ENCODE measurements around the gene TMEM97.
A peak's percentile ranks its signal among the peaks of the same experiment; 100 is the strongest.

TMEM97 gene

GRCh38 chr17:28365487-28365886 lies 46.5 kb downstream of the TMEM97 start:
- no peak for DNase-seq (ENCODE audit: low read depth)

DNA sequence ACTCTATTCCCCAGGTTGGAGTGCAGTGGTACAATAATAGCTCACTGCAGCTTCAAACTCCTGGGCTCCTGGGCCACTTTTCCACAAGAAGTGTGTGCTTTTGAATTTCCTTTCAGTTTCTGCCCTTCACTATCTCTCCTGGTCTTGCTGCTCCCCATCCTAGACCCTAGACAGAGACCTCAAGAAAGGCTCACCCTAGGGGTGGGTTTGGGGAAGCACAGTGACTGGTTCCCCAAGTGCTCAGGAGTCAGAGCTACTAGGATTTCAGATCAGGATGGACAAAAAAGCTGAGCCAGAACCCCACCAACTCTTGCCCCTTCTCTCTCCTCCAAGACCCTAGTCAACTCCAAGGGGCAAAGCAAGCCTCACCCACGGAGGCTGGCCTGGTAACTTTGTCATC lies 47.6 kb downstream of the TMEM97 start:
- no peak for DNase-seq (ENCODE audit: low read depth)

DNA sequence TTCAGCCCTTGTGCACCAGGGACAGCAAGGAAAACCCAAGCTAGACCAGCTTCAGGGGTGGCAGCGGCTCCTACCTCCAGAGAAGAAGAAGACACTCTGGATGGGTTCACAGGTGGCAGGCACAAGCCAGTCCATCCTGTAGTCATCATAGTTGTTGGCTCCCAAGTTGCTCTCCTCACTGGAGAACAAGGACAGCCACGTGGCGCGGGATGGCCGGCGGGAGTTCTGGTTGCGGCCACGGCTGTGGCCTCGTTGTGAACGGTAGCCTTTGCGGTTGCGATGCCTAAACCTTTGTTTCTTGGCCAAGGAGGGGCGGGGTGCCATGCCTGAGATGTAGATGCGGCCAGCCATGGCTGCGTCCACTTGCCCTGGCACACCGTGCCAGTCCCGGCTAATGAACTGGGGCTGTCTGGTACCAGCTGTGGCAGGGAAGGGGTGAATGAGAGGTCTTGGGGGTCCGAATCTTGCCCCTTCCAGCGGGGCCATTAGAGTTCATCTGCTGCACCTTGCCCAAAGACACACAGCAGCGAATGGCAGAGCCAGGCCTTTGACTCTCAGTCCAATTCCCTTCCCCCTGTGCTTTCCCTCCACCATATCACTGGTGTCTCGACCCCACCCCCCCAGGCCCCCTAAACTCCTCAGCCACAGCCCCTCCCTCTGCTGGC lies 48.8 kb downstream of the TMEM97 start:
- DNase-seq (ENCODE audit: low read depth) = no peak

DNA sequence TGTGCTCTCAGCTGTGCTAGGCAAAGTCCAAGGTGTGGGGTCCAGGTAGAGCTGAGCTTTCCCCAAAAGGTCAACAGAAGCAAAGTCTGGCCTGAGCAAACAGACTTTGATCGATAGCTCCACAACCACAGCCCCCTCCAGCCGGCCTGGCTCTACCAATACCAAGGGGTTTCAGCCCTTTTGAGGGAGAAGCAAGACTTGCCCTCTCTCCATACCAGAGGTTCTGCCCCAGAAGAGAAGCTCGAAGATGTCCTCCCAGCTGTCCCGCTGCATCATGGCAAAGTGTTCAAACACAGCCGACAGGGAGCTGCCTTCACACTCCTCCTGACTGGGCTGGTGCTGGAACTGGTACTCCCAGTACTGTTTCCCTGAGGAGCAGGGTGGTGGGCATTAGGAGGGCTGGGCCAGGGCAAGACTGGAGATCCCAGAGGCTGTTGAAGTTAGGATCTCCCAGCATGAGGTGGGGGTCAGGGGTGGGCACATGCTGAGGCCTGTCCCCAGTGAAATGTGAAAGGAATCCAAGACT lies 49.4 kb downstream of the TMEM97 start:
- no peak for DNase-seq (ENCODE audit: low read depth)

DNA sequence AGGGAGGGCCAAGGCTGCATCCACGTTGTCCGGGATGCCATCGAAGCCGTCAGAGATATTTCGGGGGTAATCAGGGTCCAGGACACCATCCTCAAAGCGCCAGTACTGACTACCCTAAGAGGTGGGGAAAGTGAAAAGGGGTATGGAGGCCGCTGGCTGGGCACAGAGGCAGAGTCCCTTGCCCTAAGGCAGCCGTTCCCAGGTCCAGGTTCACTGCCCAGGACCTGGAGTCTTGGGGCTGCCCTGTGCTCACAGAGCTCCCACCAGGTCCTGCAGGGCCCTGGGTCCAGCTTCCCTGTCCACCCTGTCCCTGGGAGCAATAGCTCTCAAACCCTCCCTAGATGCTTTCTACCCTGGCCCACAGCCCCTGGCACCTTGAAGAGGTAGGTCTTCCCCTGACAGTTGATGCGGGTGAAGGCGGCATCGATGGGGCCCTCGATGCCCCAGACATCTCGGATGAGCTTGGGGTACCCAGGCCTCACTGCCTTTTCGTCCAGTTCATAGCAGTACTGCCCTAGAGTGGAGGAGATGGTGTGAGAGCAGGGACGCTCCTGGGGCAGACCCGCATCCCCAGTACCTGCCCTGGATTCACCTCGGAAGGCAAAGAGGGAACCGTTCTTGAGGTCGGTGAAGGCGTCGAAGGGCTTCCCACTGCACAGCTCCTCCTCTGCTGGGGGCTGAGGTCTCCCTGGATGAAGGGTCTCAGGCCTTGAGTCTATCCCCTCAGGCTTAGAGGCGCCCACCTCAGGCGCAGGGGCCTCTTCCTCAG lies 50.1 kb downstream of the TMEM97 start:
- DNase-seq (ENCODE audit: low read depth) = no peak

- DNase-seq (ENCODE audit: low read depth) = no peak
Measured at GRCh38 chr17:28369684-28370034, 50.7 kb downstream of the TMEM97 start.

GRCh38 chr17:28370035-28370743 lies 51.2 kb downstream of the TMEM97 start, which contains the start of gene VTN:
Gene VTN (minus strand): TSS chr17:28370307. CDS start chr17:28370203, 104 bp downstream.
- no peak for DNase-seq (ENCODE audit: low read depth)

GRCh38 chr17:28370744-28371103 lies 51.7 kb downstream of the TMEM97 start:
- no peak for DNase-seq (ENCODE audit: low read depth)

DNA sequence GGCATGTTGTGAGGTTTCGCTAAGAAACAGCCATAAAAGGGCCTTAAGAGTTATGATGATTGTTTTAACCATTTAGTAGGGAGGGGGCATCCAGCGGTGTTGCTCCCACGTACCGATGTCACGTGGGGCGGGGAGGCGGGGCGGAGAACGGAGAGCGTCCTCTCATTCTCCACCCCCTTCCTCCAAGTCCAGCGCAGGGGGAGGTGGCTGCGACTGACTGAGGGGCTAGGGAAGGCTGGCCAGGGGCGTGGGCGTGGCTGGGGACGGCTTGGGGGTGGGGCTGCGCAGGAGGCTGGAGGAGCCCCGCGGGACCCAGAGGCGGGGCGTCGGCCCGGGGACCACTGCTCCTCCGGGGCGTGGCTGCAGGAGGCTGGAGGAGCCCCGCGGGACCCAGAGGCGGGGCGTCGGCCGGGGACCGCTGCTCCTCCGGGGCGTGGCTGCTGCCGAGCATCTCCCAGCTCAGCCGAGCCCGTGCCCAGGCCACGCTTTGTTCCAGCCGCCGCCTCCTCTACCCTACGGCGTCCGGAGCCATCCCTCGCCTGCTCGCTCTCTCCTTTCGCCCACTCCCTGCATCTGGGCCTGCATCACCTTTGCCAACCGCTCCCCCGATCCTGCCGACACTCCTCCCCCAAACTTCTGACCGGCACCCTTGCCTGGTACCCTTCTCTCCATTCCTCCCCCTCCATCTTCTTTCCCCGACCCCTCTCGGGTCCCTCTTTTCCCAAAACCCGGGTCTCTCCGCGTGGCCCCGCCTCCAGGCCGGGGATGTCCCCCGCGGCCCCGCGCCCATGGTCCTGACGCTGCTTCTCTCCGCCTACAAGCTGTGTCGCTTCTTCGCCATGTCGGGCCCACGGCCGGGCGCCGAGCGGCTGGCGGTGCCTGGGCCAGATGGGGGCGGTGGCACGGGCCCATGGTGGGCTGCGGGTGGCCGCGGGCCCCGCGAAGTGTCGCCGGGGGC lies 52.5 kb downstream of the TMEM97 start, which contains the start of gene SARM1:
Gene SARM1 (plus strand): TSS at position 450 of the 958 bp plus-strand sequence. CDS start 339 bp downstream, at position 789.
- DNase-seq (ENCODE audit: low read depth) = peak; percentile 58

DNA sequence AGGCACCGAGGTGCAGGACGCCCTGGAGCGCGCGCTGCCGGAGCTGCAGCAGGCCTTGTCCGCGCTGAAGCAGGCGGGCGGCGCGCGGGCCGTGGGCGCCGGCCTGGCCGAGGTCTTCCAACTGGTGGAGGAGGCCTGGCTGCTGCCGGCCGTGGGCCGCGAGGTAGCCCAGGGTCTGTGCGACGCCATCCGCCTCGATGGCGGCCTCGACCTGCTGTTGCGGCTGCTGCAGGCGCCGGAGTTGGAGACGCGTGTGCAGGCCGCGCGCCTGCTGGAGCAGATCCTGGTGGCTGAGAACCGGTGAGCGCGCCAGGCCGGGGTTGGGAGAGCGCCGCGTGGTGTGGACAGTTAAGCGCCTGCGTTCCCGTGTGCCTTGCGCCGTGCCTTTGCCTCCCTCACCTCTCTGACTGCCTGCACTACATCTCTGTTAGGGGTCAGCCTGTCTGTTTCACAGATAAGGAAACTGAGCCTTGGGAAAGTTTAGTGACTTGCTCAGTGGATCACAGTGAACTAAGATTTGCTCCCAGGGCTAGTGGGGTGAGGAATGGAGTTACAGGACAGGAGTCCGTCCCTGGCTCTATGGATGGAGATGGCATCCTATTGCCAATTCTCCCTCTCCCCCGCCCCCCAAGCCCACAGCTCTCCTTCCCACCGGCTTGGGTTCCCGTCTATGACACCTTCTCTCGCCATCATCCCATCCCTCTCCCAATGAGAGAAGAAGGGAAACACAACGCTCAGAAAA lies 53.4 kb downstream of the TMEM97 start:
- DNase-seq (ENCODE audit: low read depth) = no peak

DNA sequence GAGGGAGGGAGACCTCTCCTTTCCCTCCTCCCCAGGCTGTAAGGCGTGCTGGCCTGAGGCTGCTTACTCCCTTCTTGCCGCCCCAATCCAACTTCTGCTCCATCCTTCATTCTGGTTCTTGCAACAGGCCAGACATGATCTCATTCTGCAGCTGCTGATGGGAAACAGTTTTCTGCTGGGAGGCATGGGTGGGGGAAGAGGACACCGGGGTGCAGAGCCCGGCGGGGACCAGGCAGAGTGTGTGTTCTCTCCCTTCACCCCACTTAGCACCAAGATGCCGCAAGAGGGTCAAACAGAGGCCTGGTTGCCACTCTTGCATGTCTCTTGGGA lies 53.9 kb downstream of the TMEM97 start:
- no peak for DNase-seq (ENCODE audit: low read depth)
